Mononuclear cell (primary cell): ENCODE data around the gene LMBRD1. TPM values are rescaled to one million over a fixed set of nuclear protein-coding genes. Genes with fewer than 3 reads are reported as not detected.

ENCODE experiments used
- H3K27me3 ChIP-seq: 2 replicates; pipeline ENCODE4 v1.6.0; 2011; ENCODE audit warnings: low read length, control low read depth; ENCODE audit not compliant: insufficient read depth
- H3K4me1 ChIP-seq: 2 replicates; pipeline ENCODE4 v1.5.1; 2011; ENCODE audit warnings: mild to moderate bottlenecking, low read length, control low read depth; ENCODE audit not compliant: insufficient read depth
- H3K4me3 ChIP-seq: 2 replicates; pipeline ENCODE4 v1.5.1; 2011; ENCODE audit warnings: mild to moderate bottlenecking, low read length, moderate library complexity
- H3K9me3 ChIP-seq: 2 replicates; pipeline ENCODE4 v1.5.1; 2011; ENCODE audit warnings: low read depth, mild to moderate bottlenecking, control low read depth, low read length
- total RNA-seq: library from RNA; depleted of rRNA; stranded (reverse); fragments of >200 nt; gene quantifications from one replicate; pipeline ENCODE4 v1.2.3, GENCODE V29; 2012

LMBRD1 gene
- total RNA-seq, 1 donor: 70.5 TPM

DNA sequence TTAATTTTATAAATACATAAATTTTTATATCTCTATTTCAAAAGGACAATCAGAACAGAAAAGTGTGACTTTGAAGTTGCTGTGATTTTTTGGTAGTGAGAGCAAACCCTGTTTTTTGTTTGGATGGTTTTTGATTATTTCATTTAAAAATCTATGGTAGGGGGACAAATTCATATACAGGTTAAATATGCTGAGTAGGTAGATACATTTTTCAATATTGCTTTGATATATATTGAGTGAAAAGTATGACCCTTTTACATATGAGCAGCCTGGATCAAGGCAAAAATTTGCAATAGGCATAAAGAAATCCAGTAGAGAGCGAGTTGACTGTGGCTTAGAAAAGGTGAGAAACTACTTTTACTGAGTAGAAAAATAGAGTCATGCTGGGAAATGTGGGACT lies 132.3 kb downstream of the LMBRD1 start:
- Histone ChIP-seq H3K4me1 (no peaks in the 10 kb centered on the region), H3K27me3 (no peaks in the 10 kb centered on the region), H3K9me3 (no peaks in the 10 kb centered on the region), H3K4me3 (no peak overlapping the region)

DNA sequence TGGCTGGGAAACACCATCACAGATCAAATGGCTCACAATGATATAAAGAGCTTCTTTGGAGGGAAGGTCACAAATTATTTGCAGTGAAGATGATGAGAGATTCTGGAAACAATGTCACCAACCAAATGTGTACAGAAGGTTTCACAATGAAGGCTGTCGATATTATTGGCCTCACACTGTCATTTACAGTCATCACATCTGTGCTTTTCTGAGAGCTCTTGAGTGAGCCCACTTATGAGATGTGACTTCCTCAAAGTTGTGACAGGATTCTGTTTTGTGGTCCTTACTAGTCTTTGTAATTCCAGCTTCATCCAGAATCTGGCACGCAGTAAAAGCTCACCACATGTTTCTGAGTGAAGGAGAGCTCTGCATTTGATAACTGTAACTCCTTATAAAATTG lies 133.6 kb downstream of the LMBRD1 start:
- H3K4me3 ChIP-seq: no peak overlapping the region
- no peaks in the 10 kb centered on the region for H3K9me3 ChIP-seq
- H3K27me3 ChIP-seq: no peaks in the 10 kb centered on the region
- no peaks in the 10 kb centered on the region for H3K4me1 ChIP-seq

DNA sequence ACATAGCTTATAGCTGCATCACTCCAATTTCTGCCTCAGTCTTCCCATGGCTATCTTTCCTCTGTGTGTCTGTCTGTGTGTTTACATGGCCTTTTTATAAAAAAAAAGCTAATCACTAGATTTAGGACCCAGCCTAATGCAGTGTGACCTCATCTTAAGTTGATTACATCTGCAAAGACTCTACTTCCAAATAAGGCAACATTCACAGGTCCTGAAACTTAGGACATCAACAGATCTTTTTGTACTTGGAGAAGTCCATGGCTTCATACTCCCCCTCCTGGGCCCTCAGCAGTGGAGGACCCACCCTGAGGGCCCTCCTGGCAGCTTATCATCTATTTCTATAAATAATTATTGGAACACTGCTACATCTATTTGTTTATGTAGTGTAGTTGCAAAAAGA lies 146.1 kb downstream of the LMBRD1 start:
- Histone ChIP-seq H3K4me1 (no peaks in the 10 kb centered on the region), H3K27me3 (no peaks in the 10 kb centered on the region), H3K9me3 (no peaks in the 10 kb centered on the region), H3K4me3 (no peak overlapping the region)

GRCh38 chr6:69647726-69648125 lies 149.1 kb downstream of the LMBRD1 start:
- Histone ChIP-seq H3K9me3 (no peaks in the 10 kb centered on the region), H3K27me3 (no peaks in the 10 kb centered on the region), H3K4me1 (no peaks in the 10 kb centered on the region), H3K4me3 (no peak overlapping the region)

- Histone ChIP-seq H3K9me3 (no peaks in the 10 kb centered on the region), H3K4me3 (no peak overlapping the region), H3K4me1 (no peaks in the 10 kb centered on the region), H3K27me3 (no peaks in the 10 kb centered on the region)
Measured at GRCh38 chr6:69643688-69644087, 153.1 kb downstream of the LMBRD1 start.

DNA sequence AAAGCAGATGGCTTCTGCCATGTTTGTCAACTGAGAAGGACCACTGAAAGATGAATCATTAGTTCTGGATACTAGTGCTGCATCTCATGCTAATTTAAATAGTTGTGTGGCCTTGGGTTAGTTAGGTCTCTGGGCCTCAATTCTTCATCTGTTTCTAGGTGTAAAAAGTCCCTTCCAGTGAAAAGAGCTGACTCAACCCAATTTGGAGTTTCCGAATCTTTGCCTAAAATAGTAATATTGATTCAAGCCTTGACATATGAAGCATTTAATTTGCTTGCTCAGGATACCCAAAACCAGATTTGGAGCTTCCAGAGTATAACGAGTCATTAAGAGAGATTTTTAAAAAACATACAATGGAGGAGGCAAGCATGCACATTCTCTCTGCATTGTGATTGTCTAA lies 163.9 kb downstream of the LMBRD1 start:
- Histone ChIP-seq H3K27me3 (no peaks in the 10 kb centered on the region), H3K4me3 (no peak overlapping the region), H3K4me1 (no peaks in the 10 kb centered on the region), H3K9me3 (no peaks in the 10 kb centered on the region)

- Histone ChIP-seq H3K4me1 (no peaks in the 10 kb centered on the region), H3K27me3 (no peaks in the 10 kb centered on the region), H3K4me3 (no peak overlapping the region), H3K9me3 (no peaks in the 10 kb centered on the region)
Measured at GRCh38 chr6:69631552-69632346, 165.1 kb downstream of the LMBRD1 start.

- no peaks in the 10 kb centered on the region for H3K9me3 ChIP-seq
- no peak overlapping the region for H3K4me3 ChIP-seq
- no peaks in the 10 kb centered on the region for H3K4me1 ChIP-seq
- no peaks in the 10 kb centered on the region for H3K27me3 ChIP-seq
Measured at GRCh38 chr6:69630767-69631166, 166.0 kb downstream of the LMBRD1 start.

DNA sequence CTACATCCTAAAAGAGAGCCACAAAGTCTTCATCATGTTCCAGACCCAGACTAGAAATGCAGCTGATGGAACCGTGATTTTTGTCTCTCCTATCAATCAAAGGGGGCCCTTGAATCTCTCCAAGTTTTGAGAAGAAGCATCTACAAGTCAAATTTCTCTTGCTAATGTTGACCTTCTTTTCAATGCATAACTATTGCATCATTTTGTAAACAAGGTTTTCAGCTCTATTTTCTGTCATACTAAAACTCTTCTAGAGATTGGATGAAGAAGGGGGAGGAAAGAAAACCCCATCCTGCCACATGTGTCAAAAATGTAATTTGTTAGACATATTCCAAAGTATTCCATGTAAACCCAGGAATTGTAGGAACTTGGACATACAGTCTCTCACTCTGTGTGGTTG lies 169.2 kb downstream of the LMBRD1 start:
- no peaks in the 10 kb centered on the region for H3K9me3 ChIP-seq
- no peak overlapping the region for H3K4me3 ChIP-seq
- H3K27me3 ChIP-seq: no peaks in the 10 kb centered on the region
- H3K4me1 ChIP-seq: no peaks in the 10 kb centered on the region

- no peak overlapping the region for H3K4me3 ChIP-seq
- H3K27me3 ChIP-seq: no peaks in the 10 kb centered on the region
- H3K9me3 ChIP-seq: no peaks in the 10 kb centered on the region
- H3K4me1 ChIP-seq: no peaks in the 10 kb centered on the region
Measured at GRCh38 chr6:69624944-69625343, 171.9 kb downstream of the LMBRD1 start.

Other genes starting within 250 kb of the LMBRD1 start
- 9.1 TPM for gene COL19A1, start 69.5 kb upstream of the LMBRD1 start, total RNA-seq